ENCODE results near the gene TMEM138.

DNA sequence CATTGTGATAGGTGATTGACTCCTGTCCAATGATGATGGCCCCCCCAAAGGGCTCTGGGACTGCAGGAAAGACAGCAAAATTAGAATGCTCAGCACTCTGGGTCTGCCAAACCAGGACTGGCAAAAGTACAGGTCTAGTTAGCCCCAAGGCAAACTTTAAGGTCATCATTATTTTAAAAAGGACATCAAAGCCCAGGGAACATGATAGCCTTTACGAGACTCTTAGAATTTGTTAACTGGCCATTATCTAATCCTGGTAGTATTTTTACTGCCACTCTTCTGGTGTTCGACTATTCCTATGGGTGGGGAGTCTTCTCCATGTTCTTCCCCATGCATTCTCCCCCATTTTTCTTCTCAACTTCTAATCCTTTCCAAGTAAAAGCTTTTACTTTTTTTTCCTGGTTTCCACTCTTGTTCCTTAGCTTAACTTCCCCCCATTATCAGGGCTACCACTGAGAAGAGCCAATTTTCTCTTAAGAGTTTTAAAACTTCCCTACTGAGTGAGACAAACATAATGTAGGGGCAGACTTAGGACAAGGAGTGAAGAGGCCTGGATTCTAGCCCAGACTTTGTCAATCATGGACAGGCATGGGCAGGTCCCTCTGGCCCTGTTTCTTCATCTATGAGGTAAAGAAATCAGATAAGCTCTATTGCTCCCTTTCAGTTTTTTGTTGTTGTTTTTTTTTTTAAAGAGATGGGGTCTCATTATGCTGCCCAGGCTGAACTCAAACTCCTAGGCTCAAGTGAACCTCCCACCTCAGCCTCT lies 36.3 kb upstream of the TMEM138 start:
- TF ChIP-seq, protein P1, sequence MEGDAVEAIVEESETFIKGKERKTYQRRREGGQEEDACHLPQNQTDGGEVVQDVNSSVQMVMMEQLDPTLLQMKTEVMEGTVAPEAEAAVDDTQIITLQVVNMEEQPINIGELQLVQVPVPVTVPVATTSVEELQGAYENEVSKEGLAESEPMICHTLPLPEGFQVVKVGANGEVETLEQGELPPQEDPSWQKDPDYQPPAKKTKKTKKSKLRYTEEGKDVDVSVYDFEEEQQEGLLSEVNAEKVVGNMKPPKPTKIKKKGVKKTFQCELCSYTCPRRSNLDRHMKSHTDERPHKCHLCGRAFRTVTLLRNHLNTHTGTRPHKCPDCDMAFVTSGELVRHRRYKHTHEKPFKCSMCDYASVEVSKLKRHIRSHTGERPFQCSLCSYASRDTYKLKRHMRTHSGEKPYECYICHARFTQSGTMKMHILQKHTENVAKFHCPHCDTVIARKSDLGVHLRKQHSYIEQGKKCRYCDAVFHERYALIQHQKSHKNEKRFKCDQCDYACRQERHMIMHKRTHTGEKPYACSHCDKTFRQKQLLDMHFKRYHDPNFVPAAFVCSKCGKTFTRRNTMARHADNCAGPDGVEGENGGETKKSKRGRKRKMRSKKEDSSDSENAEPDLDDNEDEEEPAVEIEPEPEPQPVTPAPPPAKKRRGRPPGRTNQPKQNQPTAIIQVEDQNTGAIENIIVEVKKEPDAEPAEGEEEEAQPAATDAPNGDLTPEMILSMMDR (IDR thresholded peaks at IDR 0.05) = no peak
- no peak for TF ChIP-seq POLR2A (IDR thresholded peaks at IDR 0.05)

Measured in body of pancreas (tissue), 4 donors.